ENCODE data around the gene NCOR1. TPM values are rescaled to one million over a fixed set of nuclear protein-coding genes. Genes with fewer than 3 reads are reported as not detected.
"Not testable (repeated sequence)": the region's sequence is repeated elsewhere in the genome, so short reads cannot be mapped to it uniquely, and the experiment has no call there.

Gene NCOR1
- total and polyA plus RNA-seq, 8 donors = 110 to 139 (median 117) TPM

DNA sequence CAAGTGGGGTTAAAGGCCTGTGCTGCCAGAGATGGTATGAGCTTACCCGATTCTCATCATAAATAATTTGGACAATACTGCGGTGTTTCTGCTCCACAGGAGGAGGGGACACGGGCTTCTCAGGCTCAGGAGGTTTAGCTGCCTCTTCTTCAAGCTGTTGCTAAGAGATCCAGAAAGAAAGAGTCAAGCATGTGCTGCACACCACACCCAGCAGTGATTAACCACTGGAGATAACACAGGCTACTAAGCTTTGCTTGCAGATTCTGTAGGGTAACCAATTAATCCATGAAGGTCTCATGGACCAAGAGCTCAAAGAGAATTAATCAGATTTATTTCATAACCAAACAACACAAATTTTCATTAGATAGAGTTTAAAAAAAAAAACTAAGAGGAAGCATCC, 56.6 kb downstream of the NCOR1 start:
- H3K36me3 ChIP-seq = peaks cover 0 to 52% of the 10 kb centered on the region in 2 donors
- H3K4me1 ChIP-seq = no peaks in the 10 kb centered on the region
- intact Hi-C loops (cut with DNase I) = no loop called here
- no peaks in the 10 kb centered on the region for H3K27me3 ChIP-seq
- TF ChIP-seq, protein P1, sequence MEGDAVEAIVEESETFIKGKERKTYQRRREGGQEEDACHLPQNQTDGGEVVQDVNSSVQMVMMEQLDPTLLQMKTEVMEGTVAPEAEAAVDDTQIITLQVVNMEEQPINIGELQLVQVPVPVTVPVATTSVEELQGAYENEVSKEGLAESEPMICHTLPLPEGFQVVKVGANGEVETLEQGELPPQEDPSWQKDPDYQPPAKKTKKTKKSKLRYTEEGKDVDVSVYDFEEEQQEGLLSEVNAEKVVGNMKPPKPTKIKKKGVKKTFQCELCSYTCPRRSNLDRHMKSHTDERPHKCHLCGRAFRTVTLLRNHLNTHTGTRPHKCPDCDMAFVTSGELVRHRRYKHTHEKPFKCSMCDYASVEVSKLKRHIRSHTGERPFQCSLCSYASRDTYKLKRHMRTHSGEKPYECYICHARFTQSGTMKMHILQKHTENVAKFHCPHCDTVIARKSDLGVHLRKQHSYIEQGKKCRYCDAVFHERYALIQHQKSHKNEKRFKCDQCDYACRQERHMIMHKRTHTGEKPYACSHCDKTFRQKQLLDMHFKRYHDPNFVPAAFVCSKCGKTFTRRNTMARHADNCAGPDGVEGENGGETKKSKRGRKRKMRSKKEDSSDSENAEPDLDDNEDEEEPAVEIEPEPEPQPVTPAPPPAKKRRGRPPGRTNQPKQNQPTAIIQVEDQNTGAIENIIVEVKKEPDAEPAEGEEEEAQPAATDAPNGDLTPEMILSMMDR (IDR thresholded peaks at IDR 0.05) = no peak
- DNase-seq (no peak), ATAC-seq (no peak)
- no peak overlapping the region for H3K27ac ChIP-seq
- H3K4me3 ChIP-seq = no peak overlapping the region
- H3K9me3 ChIP-seq = no peaks in the 10 kb centered on the region

DNA sequence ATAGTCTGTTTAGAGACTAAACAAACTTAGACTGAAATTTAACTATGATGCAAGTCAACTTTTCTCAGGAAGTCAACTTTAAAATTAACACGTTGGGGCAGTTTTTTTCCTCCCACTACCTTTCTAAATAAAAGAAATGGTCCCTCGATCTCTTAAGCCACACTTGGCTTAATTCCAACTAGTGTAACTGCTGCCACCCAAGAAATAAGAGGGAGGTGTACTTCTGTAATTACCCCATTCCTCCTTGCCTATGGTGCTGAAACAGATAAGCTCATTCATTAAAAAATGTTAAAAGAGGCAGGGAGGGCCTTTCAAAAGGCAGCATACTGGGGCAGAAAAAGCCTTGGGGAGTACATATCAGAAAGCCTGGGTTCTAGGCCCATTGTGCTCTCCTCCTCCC, 59.8 kb downstream of the NCOR1 start:
- H3K9me3 ChIP-seq = no peaks in the 10 kb centered on the region
- no peak overlapping the region for H3K27ac ChIP-seq
- H3K4me3 ChIP-seq = no peak overlapping the region
- H3K4me1 ChIP-seq = no peaks in the 10 kb centered on the region
- H3K27me3 ChIP-seq = no peaks in the 10 kb centered on the region
- intact Hi-C loops (cut with DNase I) = no loop called here
- TF ChIP-seq, protein P1 (IDR thresholded peaks at IDR 0.05) = no peak
- DNase-seq = no peak
- ATAC-seq = no peak
- peaks cover 0 to 77% of the 10 kb centered on the region in 2 donors for H3K36me3 ChIP-seq

DNA sequence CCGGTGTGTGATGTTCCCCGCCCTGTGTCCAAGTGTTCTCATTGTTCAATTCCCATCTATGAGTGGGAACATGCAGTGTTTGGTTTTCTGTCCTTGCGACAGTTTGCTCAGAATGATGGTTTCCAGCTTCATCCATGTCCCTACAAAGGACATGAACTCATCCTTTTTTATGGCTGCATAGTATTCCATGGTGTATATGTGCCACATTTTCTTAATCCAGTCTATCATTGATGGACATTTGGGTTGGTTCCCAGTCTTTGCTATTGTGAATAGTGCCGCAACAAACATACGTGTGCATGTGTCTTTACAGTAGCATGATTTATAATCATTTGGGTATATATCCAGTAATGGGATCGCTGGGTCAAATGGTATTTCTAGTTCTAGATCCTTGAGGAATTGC, 63.0 kb downstream of the NCOR1 start:
- intact Hi-C loops (cut with DNase I); ATAC-seq; H3K27me3 ChIP-seq; H3K4me1 ChIP-seq; H3K27ac ChIP-seq; DNase-seq; H3K4me3 ChIP-seq; H3K9me3 ChIP-seq: not testable (repeated sequence)
- peaks cover 0 to 71% of the 10 kb centered on the region in 2 donors for H3K36me3 ChIP-seq

DNA sequence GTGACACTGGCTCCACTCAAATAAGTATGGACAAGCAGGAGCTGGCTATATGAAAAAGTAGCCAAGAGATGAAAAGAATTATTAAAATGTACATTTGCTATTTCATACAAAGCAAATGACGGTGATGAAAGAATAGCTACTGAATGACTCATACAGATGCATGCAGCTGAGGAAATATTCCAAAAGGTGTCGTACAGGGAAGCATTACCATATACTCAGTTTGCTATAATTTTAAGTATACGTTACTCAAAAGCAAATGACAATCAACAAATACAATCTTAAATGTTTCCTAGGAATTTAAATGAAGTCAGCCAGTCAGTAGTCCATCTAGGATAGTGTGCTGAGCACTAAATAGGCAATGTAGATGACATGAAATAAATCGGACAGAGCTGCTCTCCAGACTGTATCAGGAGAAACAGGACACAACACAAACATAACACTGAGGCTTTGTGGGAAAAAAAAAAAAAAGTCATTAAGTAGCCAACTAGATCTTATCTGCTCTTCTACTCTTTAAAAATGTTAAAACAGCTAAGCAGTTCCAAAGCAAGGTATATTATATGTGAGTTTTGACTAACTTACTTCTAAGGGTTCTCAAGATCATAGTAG, 65.0 kb downstream of the NCOR1 start:
- no peak for ATAC-seq
- Histone ChIP-seq H3K27ac (no peak overlapping the region), H3K27me3 (no peaks in the 10 kb centered on the region), H3K4me1 (peaks cover 0 to 9% of the 10 kb centered on the region in 2 donors), H3K9me3 (no peaks in the 10 kb centered on the region), H3K4me3 (no peak overlapping the region), H3K36me3 (peaks cover 0 to 76% of the 10 kb centered on the region in 2 donors)
- intact Hi-C loops (cut with DNase I) = no loop called here
- DNase-seq = no peak
- TF ChIP-seq, protein P1 (IDR thresholded peaks at IDR 0.05) = no peak

DNA sequence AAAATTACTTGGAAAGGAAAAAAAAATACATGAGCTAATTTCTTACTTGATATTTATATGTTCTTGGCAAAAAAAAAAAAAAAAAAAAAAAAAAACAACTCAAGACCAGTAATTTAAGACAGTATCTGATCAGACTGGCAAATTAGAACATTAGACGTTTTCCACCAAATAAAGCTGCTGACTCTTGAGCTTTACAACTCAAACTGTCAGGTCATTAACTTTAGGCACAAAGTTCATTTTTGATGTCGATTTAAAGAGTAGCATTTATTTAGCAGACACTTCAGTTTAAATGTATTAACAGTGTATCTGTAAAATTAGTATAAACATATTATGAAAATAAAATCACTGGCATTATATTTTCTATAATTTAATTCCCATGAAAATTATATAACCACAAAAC, 66.7 kb downstream of the NCOR1 start:
- TF ChIP-seq, protein P1 (IDR thresholded peaks at IDR 0.05) = no peak
- Histone ChIP-seq H3K4me1 (peaks cover 0 to 9% of the 10 kb centered on the region in 2 donors), H3K9me3 (no peaks in the 10 kb centered on the region), H3K4me3 (no peak overlapping the region), H3K27me3 (no peaks in the 10 kb centered on the region), H3K36me3 (peaks cover 0 to 72% of the 10 kb centered on the region in 2 donors), H3K27ac (no peak overlapping the region)
- intact Hi-C loops (cut with DNase I) = no loop called here
- ATAC-seq = no peak
- DNase-seq = no peak

DNA sequence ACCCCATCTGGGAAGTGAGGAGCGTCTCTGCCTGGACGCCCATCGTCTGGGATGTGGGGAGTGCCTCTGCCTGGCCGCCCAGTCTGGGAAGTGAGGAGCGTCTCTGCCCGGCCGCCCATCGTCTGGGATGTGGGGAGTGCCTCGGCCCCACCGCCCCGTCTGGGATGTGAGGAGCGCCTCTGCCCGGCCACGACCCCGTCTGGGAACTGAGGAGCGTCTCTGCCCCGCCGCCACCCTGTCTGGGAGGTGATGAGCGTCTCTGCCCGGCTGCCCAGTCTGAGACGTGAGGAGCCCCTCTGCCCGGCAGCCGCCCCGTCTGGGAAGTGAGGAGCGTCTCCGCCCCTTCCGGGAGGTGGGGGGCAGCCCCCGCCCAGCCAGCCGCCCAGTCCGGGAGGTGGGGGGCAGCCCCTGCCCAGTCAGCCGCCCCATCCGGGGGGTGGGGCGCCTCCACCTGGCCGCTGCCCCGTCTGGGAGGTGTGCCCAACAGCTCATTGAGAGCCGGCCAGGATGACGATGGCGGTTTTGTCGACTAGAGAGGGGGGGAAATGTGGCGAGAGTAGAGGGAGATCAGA, 69.9 kb downstream of the NCOR1 start:
- H3K9me3 ChIP-seq; H3K27ac ChIP-seq; intact Hi-C loops (cut with DNase I); H3K4me3 ChIP-seq; ATAC-seq; H3K4me1 ChIP-seq; H3K27me3 ChIP-seq: not testable (repeated sequence)
- H3K36me3 ChIP-seq = peaks cover 0 to 62% of the 10 kb centered on the region in 2 donors
- DNase-seq = peak in 1 of 4 donors; percentile 67
